ENCODE data around the gene TENM4.

Gene TENM4

DNA sequence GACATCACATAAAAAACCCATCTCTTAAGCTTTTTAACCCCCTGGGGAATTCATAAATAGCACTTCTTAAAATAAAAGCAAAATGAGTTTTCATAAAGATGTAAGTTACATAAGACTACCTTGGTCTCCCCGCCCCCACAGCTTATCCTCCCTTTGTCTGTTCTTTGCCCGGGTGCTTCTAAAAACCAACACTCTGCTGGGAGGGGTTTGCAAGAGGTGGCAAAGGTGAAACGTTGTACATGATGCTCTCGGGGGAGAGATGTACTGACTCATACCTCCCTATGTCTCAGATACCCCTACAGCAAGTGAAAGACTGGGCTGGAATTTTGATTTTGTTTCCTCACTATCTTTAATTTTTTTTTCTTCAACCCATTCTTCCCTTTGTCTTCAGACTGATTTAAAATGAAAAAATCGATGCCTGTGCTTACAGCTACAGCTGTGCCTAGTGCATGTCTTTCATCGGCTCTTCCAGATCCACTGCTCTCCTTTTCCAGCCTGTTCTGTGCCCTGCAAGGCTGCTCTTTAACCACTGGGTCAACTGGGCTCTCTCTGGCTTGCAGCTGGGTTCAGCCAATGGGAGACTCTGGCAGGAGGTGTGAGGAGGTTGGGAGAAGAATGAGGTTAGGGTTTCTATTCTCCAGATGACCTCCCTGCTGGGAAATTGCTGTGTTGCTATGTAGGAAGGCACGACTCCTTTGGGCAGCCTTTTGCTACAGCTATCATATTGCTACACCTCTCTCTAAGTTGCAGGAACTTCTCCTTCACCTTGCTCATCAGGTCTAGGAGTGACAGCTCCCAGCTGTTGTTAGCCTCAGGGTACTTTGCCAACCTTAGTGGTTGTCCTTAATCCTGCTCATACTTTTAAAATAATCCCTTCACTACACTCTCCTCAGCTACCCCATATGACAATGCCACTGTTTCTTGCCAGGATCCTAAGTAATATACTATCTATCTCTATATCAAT is 266.5 kb downstream of the TENM4 start:
- no peak for DNase-seq (ENCODE audit: low read depth)

DNA sequence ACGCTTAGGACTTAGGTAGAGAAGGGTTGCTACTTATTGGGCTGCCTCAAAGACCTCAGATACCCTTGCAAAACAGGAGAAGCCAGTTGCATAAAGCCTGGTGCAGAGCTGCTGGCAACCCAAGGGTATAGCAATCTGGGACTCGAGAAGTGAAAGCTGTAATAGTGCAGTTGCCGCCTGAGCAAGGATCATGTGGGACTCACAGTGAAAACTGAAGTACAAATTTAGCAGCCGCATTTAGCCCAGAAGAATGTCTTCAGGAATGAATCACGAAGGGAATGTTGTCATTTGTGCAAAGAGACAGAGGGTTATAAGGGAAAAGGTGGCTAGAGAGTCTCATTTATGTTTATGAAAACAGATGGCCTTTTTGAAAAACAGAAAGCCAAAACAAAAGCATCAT is 267.2 kb downstream of the TENM4 start:
- no peak for DNase-seq (ENCODE audit: low read depth)

DNA sequence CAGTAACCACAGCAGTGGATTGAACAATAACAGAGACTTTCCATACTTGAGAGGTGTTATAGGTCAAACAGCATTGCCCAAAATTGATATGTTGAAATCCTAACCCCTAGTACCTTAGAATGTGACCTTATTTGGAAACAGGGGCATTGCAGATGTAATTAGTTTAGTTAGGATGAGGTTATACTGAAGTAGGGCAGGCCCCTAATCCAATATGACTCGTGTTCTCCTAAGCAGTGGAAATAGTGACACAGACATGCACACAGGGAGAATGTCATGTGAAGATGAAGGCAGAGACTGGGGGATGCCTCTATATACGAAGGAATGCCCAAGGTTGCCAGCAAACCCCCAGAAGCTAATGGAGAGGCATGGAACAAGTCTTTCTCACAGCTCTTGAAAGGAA is 270.5 kb downstream of the TENM4 start:
- no peak for DNase-seq (ENCODE audit: low read depth)

DNA sequence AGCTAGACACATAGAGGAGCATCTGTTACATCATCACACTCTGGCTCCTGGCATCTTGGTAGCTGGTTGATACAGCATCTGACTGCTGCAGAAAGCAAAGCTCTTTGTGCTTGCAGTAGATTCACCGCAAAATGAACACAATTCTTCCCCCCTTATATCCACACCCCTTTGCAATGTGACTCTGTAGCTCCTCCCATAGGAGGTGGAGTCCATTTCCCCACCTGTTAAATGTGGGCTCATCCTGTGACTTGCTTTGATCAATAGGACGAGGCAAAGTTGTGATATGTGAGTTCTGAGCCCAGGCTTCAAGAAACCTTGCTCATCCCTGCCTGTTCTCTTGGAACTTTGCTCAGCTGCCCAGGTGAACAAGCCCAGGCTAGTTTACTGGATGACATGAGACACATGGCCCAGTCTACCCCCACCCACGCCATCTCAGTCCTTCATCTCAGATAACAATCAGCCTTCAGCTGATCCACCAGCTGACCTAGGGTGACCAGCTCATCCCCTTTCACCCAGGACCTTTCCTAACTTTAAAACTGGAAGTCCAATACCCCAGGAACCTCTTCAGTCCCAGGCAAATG is 272.2 kb downstream of the TENM4 start:
- DNase-seq (ENCODE audit: low read depth) = no peak

- DNase-seq (ENCODE audit: low read depth) = no peak
Observed at GRCh38 chr11:79167510-79168188, 273.2 kb downstream of the TENM4 start.

DNA sequence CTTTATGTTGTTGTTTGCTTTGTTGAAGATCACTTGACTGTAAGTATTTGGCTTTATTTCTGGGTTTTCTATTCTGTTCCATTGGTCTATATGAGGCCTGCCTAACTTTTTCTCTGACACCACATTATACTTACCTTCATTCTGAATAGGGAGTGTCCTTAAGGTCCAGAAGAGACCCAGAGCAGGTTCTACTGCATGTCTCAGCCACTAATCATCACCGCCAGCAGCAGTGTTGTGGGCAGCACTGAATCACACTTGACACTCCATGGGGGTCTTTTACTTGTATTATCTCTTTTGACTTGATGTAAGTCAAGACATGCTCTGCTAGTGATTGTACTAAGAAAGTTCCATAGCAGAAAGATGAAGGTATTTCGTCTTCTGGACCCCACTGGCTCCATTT is 274.9 kb downstream of the TENM4 start:
- DNase-seq (ENCODE audit: low read depth) = no peak

DNA sequence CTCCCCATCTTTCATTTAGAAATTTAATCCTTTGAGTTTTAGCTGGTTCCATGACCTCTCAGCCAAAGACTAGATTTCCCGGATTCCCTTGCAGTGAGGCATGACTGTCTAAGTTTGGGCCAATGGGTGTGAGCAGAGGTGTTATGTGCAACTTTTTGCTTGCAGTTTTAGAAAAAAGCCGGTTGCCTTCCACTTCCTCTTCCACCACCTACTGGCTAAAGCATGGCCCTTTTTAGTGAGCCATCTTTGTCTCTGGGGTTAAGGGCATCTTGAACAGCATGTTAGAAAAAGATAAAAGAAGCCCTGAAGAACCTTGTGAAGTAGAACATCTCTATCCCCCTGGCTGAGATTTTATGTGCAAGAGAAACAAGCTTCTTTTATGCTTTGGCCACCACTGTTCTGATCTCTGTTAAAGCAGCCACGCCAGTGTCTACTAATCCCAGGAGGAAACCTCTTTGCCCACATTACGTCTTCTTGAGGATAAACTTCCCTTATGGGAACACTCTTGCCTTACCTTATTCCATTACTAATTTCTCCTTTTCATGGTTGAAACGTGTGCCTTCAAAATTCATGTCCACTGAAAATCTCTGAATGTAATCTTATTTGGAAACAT is 279.9 kb downstream of the TENM4 start:
- DNase-seq (ENCODE audit: low read depth) = no peak

GRCh38 chr11:79159657-79160450 is 281.0 kb downstream of the TENM4 start:
- DNase-seq (ENCODE audit: low read depth) = no peak

- DNase-seq (ENCODE audit: low read depth) = no peak
Observed at GRCh38 chr11:79157738-79158137, 283.1 kb downstream of the TENM4 start.

- DNase-seq (ENCODE audit: low read depth) = no peak
Observed at GRCh38 chr11:79156031-79156430, 284.8 kb downstream of the TENM4 start.

DNA sequence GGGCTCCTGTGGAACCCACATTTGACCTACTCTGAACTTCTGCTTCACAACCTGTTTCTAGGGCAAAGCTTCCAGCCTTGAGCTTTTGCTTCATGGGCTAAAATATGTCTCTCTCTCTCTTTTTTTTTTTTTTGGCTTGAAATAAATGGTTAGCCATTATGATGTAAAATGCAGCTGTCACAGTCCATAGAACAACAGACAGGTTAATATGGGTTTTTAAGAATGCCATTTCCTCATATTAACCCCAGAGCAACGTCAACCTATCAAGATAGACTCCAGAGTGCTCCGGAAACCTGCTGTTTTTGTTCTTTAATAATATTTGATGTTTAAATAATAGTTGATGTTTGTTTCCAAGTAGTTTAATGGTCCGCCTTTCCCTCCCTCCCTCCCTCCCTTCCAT is 285.6 kb downstream of the TENM4 start:
- no peak for DNase-seq (ENCODE audit: low read depth)

DNA sequence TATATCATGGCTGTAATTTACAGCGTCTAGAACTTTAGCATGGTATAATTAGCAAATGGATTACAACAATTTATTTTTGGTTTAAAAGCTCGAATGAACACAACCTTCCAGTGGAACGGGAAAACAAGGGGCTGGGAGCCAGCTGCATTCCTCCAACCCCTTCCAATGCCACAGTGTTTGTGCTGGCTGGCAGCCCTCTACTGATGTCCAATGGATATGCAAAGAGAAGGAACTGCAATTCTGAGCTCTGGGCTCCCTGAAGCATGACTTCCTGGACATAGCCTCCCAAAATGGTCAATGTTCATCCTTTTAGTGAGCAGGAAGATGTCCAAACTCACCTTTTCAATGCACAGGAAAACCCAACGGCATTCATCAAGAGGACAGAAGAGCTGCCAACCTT is 288.3 kb downstream of the TENM4 start:
- no peak for DNase-seq (ENCODE audit: low read depth)

GRCh38 chr11:79151396-79151795 is 289.4 kb downstream of the TENM4 start:
- DNase-seq (ENCODE audit: low read depth) = no peak

- no peak for DNase-seq (ENCODE audit: low read depth)
Observed at GRCh38 chr11:79150966-79151365, 289.9 kb downstream of the TENM4 start.

DNA sequence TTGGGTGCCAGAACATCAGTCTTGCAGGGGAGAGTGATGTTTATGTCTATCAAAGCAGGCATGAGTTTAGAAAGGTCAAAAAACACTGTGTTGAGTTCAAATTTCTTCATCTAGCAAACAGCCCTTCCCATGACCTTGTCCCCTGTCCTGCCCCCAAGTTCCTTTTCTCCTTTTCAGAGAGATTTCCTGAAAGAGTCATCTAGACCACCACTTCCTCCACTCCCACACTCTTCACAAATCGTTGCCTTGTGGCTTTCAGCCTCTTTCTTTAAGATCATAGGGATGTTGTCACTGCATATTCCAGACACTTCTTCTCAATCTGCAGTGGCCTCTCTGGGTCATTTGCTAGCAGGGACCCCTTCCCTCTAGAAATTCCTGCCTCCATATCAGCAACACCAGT is 290.5 kb downstream of the TENM4 start:
- DNase-seq (ENCODE audit: low read depth) = no peak

DNA sequence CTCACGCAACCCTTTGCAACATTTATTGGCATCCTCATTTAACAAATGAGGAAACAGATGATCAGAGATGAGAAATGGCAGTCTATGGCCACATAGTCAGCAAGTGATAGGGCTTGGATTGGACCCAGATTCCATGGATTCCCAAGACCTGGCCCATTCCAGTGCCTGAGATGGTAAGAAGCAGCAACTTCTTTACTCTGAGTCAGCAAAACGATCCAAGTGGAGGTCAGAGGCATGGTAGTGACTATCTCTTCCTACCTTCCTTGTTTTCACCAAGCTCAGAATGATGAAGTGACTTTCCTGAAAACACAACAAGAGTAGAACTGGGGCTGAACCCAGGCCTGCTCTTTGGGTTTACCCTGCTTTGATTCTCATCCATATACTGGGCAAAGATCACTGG is 293.1 kb downstream of the TENM4 start:
- DNase-seq (ENCODE audit: low read depth) = no peak

GRCh38 chr11:79147011-79147410 is 293.8 kb downstream of the TENM4 start:
- DNase-seq (ENCODE audit: low read depth) = no peak

DNA sequence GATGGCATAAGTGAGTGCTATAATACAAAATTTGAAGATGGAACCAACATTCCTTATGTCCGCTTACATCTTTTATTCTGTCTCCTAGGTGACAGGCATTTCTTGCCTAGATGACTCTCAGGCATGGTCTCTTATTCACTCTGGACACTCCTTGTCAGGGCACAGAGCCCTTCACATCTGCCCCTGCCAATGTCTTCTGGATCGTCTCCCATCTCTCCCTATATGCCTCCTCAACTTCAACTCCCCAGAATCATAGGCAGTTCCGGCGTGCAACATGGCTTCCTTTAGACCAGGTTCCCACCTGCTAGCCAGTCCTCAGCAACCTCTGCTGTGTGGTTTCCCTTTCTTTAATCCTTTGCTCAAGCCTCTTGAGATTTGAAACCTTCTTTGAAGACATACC is 300.9 kb downstream of the TENM4 start:
- DNase-seq (ENCODE audit: low read depth) = no peak

- no peak for DNase-seq (ENCODE audit: low read depth)
Observed at GRCh38 chr11:79129702-79130101, 311.1 kb downstream of the TENM4 start.

DNA sequence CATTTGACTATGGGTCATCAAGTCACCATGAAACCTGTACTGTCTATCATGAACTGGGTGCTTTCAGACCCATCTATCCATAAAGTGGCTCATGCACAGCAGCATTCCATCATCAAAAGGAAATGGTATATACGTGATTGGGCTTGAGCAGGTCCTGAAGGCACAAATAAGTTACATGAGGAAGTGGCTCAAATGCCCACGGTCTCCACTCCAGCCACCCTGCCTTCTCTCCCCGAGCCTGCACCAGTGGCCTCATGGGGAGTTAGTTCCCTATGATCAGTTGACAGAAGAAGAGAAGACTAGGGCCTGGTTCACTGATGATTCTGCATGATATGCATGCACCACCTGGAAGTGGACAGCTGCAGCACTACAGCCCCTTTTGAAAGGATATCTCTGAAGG is 312.5 kb downstream of the TENM4 start:
- DNase-seq (ENCODE audit: low read depth) = no peak

- DNase-seq (ENCODE audit: low read depth) = no peak
Observed at GRCh38 chr11:79122759-79123158, 318.1 kb downstream of the TENM4 start.

DNA sequence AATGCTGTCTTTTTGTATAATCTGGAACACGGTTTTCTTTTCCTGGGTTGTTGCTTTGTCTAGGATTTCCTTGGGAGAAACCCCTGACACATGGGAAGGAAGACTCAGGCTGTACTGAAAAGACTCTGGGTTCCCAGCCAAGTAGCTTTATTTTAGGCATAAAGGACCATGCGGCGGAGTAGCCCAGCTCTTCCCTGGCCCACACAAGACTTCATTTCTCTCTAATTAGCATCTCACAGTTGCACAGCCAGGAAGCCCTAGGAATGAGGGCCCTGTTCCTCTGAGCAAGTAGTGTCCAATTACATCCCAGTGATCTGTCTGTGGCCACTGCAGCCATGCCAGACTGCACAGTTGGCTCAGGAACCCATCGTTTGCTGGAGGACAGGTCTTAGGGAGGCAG is 319.5 kb downstream of the TENM4 start:
- DNase-seq (ENCODE audit: low read depth) = no peak
